ENCODE measurements around the gene SZT2.
"Not testable (repeated sequence)": the region's sequence is repeated elsewhere in the genome, so short reads cannot be mapped to it uniquely, and the experiment has no call there.

Gene SZT2

GRCh38 chr1:43475611-43476401 is 86.1 kb downstream of the SZT2 start:
- not testable (repeated sequence) for FAIRE-seq; DNase-seq (ENCODE audit: insufficient read length, low spot score)

- FAIRE-seq: no peak
- DNase-seq (ENCODE audit: insufficient read length, low spot score): no peak
These were observed 88.0 kb downstream of the SZT2 start for GRCh38 chr1:43477716-43478115.

GRCh38 chr1:43479414-43479813 is 89.7 kb downstream of the SZT2 start:
- no peak for FAIRE-seq
- DNase-seq (ENCODE audit: insufficient read length, low spot score): no peak

- DNase-seq (ENCODE audit: insufficient read length, low spot score) (no peak), FAIRE-seq (no peak)
These were observed 91.8 kb downstream of the SZT2 start for GRCh38 chr1:43481491-43481890.

- FAIRE-seq (no peak), DNase-seq (ENCODE audit: insufficient read length, low spot score) (no peak)
These were observed 92.5 kb downstream of the SZT2 start for GRCh38 chr1:43482215-43482614.

DNA sequence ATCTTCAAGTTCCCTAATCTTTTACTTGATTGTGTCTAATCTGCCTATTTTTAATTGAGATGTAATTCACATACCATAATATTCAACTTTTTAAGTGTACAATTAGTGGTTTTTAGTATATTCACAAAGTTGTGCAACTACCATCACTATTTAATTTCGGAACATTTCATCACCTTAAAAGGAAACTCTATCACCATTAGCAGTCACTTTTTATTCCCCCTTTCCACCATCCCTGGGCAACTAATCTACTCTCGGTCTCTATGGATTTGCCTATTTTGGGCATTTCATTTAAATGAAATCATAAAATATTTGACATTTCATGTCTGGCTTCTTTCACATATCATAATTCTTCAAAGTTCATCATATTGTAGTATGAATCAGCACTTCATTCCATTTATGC is 94.7 kb downstream of the SZT2 start:
- DNase-seq (ENCODE audit: insufficient read length, low spot score) (no peak), FAIRE-seq (no peak)

DNA sequence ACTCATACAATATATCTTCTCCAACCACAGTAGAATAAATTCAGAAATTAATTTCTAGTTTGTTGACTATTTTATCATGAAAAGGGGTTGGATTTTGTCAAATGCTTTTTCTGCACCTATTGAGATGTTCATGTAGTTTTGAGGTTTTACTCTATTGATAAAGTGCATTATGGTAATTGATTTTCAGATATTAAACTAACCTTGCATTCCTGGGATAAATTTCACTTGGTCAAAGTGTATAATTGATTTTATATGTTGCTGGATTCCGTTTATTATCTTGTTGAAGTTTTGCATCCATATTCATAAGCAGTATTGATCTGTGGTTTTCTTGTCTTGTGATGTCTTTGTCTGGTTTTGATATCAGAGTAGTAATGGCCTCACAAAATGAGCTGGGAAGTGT is 98.5 kb downstream of the SZT2 start:
- DNase-seq (ENCODE audit: insufficient read length, low spot score): no peak
- no peak for FAIRE-seq

GRCh38 chr1:43491061-43491460 is 101.4 kb downstream of the SZT2 start:
- FAIRE-seq (no peak), DNase-seq (ENCODE audit: insufficient read length, low spot score) (no peak)

DNA sequence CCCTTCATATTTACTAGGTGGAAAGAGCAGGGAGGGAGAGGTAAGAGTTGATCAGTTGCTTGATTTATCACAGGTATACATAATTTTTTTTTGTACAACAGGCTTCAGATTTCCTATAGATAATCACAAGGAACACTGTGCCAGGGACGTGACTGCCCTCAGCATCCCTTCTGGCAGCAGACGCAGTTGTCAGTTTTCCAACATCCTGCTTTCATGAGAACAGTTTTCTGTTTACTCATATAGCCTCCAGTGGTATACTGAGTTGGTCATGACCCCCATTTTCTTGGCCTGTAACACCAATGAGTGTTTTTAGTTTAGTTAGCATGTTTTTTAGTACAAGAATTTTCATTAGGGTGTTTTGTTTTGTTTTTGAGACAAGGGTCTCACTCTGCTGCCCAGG is 103.1 kb downstream of the SZT2 start:
- FAIRE-seq: no peak
- DNase-seq (ENCODE audit: insufficient read length, low spot score): no peak

- no peak for FAIRE-seq
- DNase-seq (ENCODE audit: insufficient read length, low spot score): no peak
These were observed 104.2 kb downstream of the SZT2 start for GRCh38 chr1:43493661-43494450.

- FAIRE-seq: no peak
- DNase-seq (ENCODE audit: insufficient read length, low spot score): no peak
These were observed 105.5 kb downstream of the SZT2 start for GRCh38 chr1:43495204-43495603.

- DNase-seq (ENCODE audit: insufficient read length, low spot score): no peak
- no peak for FAIRE-seq
These were observed 110.2 kb downstream of the SZT2 start for GRCh38 chr1:43499898-43500297.

DNA sequence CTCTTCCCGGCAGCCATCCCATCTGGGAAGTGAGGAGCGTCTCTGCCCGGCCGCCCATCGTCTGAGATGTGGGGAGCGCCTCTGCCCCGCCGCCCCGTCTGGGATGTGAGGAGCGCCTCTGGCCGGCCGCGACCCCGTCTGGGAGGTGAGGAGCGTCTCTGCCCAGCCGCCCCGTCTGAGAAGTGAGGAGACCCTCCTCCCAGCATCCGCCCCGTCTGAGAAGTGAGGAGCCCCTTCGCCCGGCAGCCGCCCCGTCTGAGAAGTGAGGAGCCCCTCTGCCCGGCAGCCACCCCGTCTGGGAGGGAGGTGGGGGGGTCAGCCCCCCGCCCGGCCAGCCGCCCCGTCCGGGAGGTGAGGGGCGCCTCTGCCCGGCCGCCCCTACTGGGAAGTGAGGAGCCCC is 112.1 kb downstream of the SZT2 start:
- FAIRE-seq; DNase-seq (ENCODE audit: insufficient read length, low spot score): not testable (repeated sequence)

DNA sequence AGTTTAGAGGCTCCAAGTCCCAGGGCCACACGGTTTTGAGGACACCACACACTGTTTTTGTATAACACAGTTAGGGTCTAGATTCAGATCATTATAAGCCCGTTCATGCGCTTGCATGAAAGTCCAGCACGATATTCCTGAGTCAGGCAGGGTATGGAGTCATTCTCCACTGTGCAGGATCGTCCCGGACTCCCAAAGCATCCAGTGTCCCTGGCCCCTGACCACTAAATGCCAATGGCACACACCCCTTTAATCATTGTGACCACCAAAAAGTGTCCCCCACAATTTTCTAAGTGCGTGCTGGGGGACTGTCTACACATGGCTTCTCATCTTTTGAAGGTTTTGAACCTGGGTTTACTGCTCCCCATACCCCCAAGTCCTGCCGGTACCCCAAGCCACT is 113.8 kb downstream of the SZT2 start:
- DNase-seq (ENCODE audit: insufficient read length, low spot score): no peak
- FAIRE-seq: no peak
